DMS153 treated with DMSO at 0.1 percent for 48 hours (cell line): Measurements from ENCODE around the gene SAPCD2.

Source experiments
- DNase-seq: peaks from one replicate; lab custom pipeline; 2025; ENCODE audit not compliant: unreplicated experiment; lab: John Stamatoyannopoulos, UW

Gene SAPCD2

DNA sequence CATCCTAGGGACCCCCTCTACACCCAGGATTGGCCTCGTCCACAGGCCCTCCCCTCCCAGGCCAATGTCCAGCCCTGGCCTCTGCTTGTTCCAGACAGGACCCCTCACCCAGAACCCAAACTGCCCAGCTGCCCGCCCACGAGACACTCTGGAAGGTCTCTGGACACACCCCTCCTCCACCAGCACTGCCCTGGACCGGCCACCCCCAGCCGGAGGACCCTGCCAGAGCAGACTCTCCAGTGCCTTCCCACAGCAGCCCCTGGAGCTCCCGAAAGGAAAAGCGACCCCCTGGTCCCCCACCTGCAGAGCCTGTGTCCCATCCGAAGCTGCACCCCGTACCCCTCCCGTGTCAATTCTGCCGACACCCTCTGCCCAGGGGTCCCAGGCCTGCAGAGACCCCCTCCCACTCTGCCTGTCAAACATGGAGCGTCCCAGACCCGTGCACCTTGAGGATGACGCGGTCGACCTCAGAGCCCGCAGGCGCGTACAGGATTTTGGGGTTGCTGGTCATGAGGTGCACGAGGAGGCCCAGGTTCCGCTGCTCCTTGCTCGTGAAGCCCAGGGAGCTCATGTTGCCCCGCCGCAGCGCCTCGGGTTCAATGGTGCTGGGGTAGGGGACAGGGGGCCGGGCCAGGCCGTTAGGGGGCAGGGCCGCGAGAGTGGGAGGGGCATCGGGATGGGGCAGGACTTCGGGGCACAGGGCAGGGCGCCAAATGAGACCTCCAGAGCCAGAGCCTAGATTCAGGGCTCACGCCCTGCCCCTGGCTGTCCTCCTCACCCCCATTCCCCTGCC, 50.3 kb downstream of the SAPCD2 start:
- no peak for DNase-seq

DNA sequence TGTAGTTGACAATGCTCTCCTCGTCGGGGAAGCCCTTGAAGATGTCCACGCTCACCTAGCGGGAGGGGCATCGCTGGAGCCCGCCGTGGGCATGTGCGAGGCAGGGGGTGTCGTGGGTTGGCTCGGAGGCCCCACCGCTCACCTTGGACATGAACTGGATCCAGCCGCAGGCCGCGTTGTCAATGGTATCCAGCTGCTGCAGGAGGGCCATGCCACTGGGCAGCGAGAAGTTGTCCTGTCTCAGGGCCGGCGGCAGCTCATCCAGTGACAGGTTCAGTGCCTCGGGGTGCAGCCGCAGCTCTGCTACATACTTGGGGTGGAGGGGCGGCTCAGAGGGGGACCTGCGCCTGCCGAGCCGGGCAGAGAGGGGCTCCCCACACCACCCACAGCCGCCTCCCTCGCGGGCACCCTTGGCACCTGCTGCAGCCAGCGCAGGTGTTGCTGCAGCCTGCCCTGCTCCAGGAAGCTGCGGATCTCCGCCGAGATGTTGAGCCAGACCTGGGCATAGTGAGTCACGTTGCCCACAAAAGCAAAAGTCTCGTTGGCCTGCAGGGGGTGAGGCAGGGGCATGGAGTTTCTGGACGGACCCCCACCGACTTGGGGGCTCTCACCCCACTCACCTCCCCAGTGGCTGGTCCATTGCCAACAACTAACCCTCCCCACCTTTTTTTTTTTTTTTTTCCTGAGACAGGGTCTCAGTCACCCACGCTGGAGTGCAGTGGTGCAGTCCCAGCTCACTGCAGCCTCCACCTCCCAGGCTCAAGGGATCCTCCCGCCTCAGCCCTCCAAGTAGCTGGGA, 51.4 kb downstream of the SAPCD2 start:
- DNase-seq, result no peak

DNA sequence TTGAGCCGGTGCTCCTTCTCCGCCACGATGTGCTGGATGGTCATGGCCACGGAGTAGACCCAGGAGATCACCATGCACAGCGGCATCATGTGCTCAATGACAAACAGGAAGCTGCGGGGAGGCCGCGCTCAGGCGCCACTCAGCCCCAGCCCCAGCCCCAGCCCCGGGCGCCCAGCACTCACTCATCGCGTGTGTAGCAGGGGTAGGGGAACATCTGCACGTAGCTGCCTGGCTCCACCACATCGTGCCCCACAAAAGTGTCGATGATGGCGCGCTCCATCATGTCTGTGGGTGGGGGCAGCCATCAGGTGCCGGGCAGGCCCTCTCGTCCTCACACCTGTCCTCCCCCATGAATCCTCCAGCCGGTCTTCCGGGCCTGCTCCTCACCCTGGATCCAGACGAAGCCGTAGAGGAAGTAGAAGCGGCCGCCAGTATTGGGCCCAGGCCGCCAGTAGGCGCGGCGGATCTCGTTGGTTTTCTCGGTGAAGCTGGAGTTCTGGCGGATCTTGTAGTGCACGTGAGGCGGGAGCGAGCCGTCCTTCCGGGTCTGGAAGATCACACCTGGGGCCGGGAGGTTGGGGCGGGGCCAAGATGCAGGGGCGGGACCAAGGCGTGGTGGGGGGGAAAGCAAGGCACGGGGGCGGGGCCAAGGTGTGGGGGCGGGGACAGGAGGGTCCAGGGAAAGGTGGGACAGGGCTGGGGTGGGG, 52.4 kb downstream of the SAPCD2 start:
- no peak for DNase-seq

DNA sequence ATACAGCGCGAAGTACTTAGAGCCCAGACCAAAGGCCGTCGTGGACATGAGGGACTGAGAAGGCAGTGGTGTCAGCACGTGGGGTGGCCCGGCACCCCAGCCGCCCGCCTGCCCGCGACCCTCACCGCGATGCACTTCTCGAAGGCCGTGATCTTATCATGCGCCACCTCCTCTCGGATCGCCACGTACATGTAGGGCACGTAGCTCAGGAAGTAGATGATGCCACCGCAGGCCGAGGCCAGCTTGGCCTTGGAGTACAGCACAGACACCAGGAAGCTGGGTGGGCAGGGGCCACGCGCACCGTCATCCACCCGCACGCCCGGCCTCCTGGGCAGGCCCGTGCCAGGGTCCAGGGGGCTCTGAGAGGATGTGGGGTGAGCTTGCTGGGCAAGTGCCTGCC, 53.3 kb downstream of the SAPCD2 start:
- DNase-seq, result no peak

DNA sequence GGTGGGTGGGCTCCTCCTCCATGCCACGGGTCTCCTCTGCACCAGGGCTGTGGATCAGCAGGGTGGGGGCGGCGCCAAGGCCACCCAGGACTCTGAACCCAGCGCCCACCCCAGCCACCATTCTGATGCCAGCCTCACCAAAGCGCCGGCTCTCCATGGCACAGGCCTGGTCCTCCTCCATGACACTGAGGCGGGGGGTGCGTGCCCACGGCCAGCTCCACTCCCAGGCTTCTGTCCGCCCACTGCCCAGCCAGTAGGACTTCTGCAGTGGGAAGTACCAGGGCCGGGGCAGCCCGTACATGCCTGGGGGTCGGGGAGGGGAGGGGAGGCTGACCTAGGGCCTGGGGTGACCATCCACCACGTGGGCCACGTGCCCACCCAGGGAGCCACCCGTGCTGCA, 53.9 kb downstream of the SAPCD2 start:
- no peak for DNase-seq

DNA sequence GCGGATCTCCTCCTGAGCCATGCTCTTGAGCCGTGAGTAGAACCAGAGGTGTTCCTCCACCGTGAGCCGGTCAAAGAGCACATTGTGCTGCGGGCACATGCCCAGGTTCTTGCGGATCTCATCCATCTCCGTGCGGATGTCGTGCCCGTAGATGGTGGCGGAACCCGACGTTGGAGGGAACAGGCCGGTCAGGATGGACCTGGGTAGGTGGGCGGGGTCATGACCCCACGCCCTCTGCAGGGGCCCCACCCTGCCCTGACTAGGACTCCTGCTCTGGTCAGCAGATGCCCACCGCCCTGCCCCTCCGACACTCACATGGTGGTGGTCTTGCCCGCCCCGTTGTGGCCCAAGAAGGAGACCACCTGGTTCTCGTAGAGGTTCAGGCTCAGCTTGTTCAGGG, 54.4 kb downstream of the SAPCD2 start:
- DNase-seq, result no peak

DNA sequence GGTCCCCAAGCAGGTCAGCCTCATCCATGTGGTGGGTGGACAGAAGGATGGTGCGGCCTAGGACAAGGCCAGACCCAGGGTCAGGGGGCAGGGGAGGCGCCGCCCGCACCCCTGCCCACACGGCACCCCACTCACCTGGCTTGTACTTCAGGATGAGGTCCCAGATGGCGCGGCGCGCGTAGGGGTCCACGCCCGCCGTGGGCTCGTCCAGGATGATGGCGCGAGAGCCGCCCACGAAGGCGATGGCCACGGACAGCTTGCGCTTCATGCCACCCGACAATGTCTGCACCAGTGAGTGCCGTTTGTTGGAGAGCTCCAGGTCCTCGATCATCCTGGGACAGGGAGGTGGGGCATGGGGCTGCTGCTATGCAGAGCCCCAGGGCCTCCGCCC, 54.8 kb downstream of the SAPCD2 start:
- no peak for DNase-seq

DNA sequence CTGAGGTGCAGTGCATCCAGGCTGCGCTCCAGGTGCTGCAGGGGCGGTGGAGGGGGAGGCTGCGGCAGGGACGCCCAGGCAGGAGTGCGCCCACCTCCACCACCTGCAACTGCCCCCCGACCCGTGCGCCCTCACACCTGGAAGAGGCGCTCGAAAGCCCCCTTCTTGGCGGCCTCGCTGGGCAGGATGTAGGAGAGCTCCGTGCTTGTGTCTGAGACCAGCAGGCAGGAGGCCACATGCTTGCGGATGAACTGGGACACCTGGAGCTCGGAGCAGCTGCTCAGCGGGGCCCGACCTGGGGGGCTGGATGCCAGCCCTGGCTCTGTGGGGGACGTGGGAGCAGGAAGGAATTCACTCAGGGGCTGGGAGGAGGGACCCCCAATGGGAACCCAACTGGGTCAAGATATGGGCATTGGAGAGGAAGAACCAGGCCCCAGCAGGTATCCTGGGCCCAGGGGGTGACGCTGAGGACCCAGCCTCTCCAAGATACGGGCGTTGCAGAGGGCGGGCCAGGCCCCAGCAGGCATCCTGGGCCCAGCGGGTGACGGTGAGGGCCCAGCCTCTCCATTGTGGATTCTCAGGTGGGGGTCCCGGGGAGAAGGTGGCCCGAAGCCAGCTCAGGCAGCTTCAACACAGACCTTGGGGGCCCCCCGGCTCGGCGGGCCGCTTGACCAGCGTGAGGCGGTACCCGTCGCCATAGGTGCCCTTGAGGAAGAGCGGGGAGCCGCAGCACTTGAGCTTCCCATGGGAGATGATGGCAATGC, 55.4 kb downstream of the SAPCD2 start:
- no peak for DNase-seq

DNA sequence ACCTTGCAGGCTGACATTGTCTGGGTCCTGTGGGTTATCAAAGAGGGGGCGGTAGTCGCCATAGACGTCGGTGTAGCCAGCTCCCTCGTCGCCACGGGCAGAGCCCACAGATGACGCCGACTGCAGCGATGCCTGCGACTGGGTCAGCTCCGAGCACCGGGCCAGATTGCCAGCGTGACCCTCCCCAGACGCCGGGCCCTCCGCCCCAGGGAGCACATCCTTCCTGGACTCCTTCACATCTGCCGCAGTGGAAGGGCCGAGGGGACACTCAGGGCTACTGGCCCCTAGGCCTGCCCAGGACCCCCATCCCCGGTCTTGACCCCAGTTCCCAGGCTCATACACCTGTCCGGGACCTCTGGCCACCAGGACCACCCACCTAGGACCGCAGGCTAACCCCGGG, 56.2 kb downstream of the SAPCD2 start:
- no peak for DNase-seq

DNA sequence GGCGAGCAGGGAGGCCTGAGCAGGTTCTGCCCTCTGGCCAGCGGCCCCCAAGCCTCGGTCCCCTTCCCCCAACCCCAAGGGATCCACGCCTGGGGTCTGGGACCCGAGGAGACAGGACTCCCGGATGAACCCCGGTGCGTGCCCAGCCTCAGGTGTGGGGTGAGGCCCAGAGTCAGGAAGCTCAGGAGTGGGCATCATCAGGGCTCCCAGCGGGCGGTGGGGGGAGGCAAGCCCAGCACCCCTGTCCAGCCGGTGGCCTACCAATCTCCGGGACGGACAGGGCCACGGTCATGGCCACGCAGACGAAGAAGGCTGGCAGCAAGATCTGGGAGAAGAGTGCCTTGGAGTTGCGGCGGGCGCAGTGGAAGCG, 56.8 kb downstream of the SAPCD2 start:
- no peak for DNase-seq

DNA sequence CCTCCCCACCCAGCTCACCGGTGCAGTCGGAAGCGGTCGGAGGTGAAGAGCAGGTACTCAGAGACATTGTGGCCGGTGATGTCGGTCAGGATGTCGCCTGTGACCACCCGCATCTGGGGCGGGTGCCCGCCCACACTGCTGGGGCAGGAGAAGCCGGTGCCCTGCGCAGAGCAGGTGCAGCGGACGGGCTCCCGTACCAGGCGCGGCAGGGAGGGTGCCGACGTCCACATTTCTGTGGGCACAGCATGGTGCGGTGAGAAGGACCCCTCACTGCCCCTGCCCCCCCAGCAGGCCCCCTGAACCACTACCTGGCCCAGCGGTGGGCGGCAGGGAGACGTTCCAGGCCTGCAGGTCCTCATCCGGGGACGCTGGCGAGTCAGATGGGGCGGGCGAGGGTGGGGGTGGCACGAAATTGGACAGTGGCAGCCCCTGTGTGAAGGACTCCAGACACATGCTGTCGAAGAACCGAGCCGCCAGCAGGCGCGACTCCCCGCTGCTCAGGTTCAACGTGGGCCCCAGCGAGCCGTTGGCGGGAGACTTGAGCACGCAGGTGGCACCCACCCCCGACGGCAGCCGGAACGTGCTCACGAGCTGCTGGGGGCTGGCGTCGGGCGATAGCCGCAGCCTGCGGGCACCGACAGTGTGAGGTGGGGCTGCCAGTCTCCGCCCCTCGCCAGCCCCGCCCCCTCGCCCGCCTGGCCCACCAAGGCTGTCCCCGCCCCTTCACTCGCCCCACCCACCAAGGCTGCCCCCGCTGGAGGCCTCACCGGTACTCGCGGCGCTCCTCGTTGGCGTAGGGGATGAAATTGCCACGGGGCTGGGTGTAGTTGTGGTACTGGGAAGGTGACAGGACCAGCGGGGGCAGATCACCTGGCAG, 57.4 kb downstream of the SAPCD2 start:
- DNase-seq, result no peak
